GM12878 (cell line): ENCODE data around the gene PRKCD. TPM values are rescaled to one million over a fixed set of nuclear protein-coding genes. Genes with fewer than 3 reads are reported as not detected.
A peak's percentile ranks its signal among the peaks of the same experiment; 100 is the strongest.

Source experiments
- ATF7 ChIP-seq: fragments of 450-650 bp; IDR thresholded peaks from 2 replicates; pipeline ENCODE4 v1.6.1; 2016; ENCODE audit warnings: low read depth, mild to moderate bottlenecking
- BHLHE40 ChIP-seq, 2 experiments: fragments of 450-650 bp in 1 of 2; IDR thresholded peaks; 2 replicates each; pipeline ENCODE4 v1.6.1; 2011 to 2017; ENCODE audit warnings: low read depth in 2 of 2, borderline replicate concordance in 1 of 2, improper control_type of control experiment in 1 of 2, low read length in 1 of 2, mild to moderate bottlenecking in 1 of 2
- E2F4 ChIP-seq: IDR thresholded peaks from 2 replicates; pipeline ENCODE4 v1.6.1; 2012; ENCODE audit warnings: low read depth, low read length, improper control_type of control experiment
- EED ChIP-seq: sonication (generic); IDR thresholded peaks from 2 replicates; pipeline ENCODE4 v1.6.1; 2016; ENCODE audit warnings: antibody characterized with exemption, low read depth
- GATAD2B ChIP-seq: fragments of 450-650 bp; conservative IDR thresholded peaks from 2 replicates; pipeline ENCODE4 v1.6.1; 2017; ENCODE audit warnings: low read depth, mild to moderate bottlenecking, moderate library complexity
- HDGF ChIP-seq: fragments of 450-650 bp; IDR thresholded peaks from 2 replicates; pipeline ENCODE4 v1.6.1; 2016; ENCODE audit warnings: antibody characterized with exemption
- NFIC ChIP-seq: IDR thresholded peaks from 2 replicates; pipeline ENCODE4 v1.6.1; 2012; ENCODE audit warnings: low read depth, mild to moderate bottlenecking, inconsistent platforms, low read length, moderate library complexity
- NR2C2 ChIP-seq: IDR thresholded peaks from 2 replicates; pipeline ENCODE4 v1.6.1; 2011; ENCODE audit warnings: borderline replicate concordance, low read depth; ENCODE audit not compliant: control insufficient read depth, insufficient read length
- PAX8 ChIP-seq: fragments of 450-650 bp; IDR thresholded peaks from 2 replicates; pipeline ENCODE4 v1.6.1; 2017; ENCODE audit warnings: mild to moderate bottlenecking, moderate library complexity
- POLR2AphosphoS2 ChIP-seq: IDR thresholded peaks from 2 replicates; pipeline ENCODE4 v1.6.1; 2011; ENCODE audit warnings: low read depth, mild to moderate bottlenecking, low read length, improper control_type of control experiment, moderate library complexity
- RCOR1 ChIP-seq: conservative IDR thresholded peaks from 2 replicates; pipeline ENCODE4 v1.6.1; 2012; ENCODE audit warnings: low read depth, low read length, improper control_type of control experiment
- RFX5 ChIP-seq: IDR thresholded peaks from 2 replicates; pipeline ENCODE4 v1.6.1; 2011; ENCODE audit warnings: low read depth, low read length, improper control_type of control experiment
- SP1 ChIP-seq: IDR thresholded peaks from one replicate; pipeline ENCODE4 v1.6.1; 2011; ENCODE audit warnings: low read depth, low read length
- STAT3 ChIP-seq: IDR thresholded peaks from 2 replicates; pipeline ENCODE4 v1.6.1; 2011; ENCODE audit warnings: low read depth, low read length, improper control_type of control experiment
- TAF1 ChIP-seq: IDR thresholded peaks from 2 replicates; pipeline ENCODE4 v1.6.1; 2011; ENCODE audit warnings: mild to moderate bottlenecking, low read depth, low read length, borderline replicate concordance
- TCF7 ChIP-seq: IDR thresholded peaks from 2 replicates; pipeline ENCODE4 v1.6.1; 2014; ENCODE audit warnings: antibody characterized with exemption, borderline replicate concordance
- polyA plus RNA-seq, 11 experiments: library from polyadenylated mRNA; depleted of rRNA in 4 of 11; unstranded in 6 of 11; stranded (reverse) in 5 of 11; fragments of >200 nt; fragmentation: Nextera tagmentation in 4 of 11; fragmentation: Illumina TruSeq in 1 of 11; extraction: Ambion mirVana in 4 of 11; extraction: Trizol in 1 of 11; gene quantifications; 1 replicate in 1 of 11; 2 replicates in 10 of 11; pipeline versions ENCODE4 v1.2.1 to v1.2.3, GENCODE V29; 2011 to 2016; ENCODE audit warnings: inconsistent platforms in 2 of 11, missing spikeins in 2 of 11, low read depth in 1 of 11
- total RNA-seq, 4 experiments: library from RNA; depleted of rRNA in 3 of 4; stranded (reverse); fragments of >200 nt in 3 of 4; fragmentation: Illumina TruSeq in 1 of 4; extraction: Trizol in 1 of 4; gene quantifications; 2 replicates each; pipeline versions ENCODE4 v1.2.1 to v1.2.3, GENCODE V29; 2013 to 2021
- TF ChIP-seq, protein P1 (sequence below): IDR thresholded peaks from 2 replicates; pipeline ENCODE4 v1.6.1; 2011; ENCODE audit warnings: mild to moderate bottlenecking, low read depth, low read length, moderate library complexity; ENCODE audit not compliant: insufficient replicate concordance
- TF ChIP-seq, protein P2 (sequence below): fragments of 450-650 bp; IDR thresholded peaks from 2 replicates; pipeline ENCODE4 v1.6.1; 2017; ENCODE audit warnings: mild to moderate bottlenecking, moderate library complexity
- TF ChIP-seq, protein P3 (sequence below): IDR thresholded peaks from 2 replicates; pipeline ENCODE4 v1.6.1; 2011; ENCODE audit warnings: low read depth, mild to moderate bottlenecking, low read length, moderate library complexity, borderline replicate concordance; ENCODE audit errors: extremely low read depth
- TF ChIP-seq, protein P4 (sequence below): fragments of 450-650 bp; IDR thresholded peaks from 2 replicates; pipeline ENCODE4 v1.6.1; 2017; ENCODE audit warnings: low read depth, mild to moderate bottlenecking, moderate library complexity

PRKCD gene
- total and polyA plus RNA-seq, 10 of the 15 experiments (the other 5 are each of a cell fraction or from before 2014, with no cell fraction given), result 10.0 to 114 (median 42.4) TPM

GRCh38 chr3:53130179-53131061 lies 30.6 kb upstream of the PRKCD start, which contains the start of gene RFT1 (continued):
- TF ChIP-seq TCF7 (no peak), NR2C2 (no peak), BHLHE40 (IDR thresholded peaks at IDR 0.05; ENCODE audit: borderline replicate concordance in 1 of 2, low read depth in 2 of 2, low read length in 1 of 2) (peak in 1 of 2 experiments; percentile 47; a peak in 2 of 4 replicates), RFX5 (0 out of 2 replicates have a peak, but pooled peaks have one; percentile 40), SP1 (no peak), POLR2AphosphoS2 (peak; percentile 84; the same call in 1 of the 2 replicates), RCOR1 (0 out of 2 replicates have a peak, but pooled peaks have one; percentile 66), E2F4 (peak; percentile 62), GATAD2B (peak; percentile 84), HDGF (peak; percentile 55; the same call in 1 of the 2 replicates), ATF7 (peak; percentile 52; the same call in 1 of the 2 replicates), TAF1 (peak; percentile 85; the same call in 1 of the 2 replicates), EED (no peak), STAT3 (0 out of 2 replicates have a peak, but pooled peaks have one; percentile 31), PAX8 (0 out of 2 replicates have a peak, but pooled peaks have one; percentile 48), NFIC (no peak; the same call in 1 of the 2 replicates)
- TF ChIP-seq, protein P1, sequence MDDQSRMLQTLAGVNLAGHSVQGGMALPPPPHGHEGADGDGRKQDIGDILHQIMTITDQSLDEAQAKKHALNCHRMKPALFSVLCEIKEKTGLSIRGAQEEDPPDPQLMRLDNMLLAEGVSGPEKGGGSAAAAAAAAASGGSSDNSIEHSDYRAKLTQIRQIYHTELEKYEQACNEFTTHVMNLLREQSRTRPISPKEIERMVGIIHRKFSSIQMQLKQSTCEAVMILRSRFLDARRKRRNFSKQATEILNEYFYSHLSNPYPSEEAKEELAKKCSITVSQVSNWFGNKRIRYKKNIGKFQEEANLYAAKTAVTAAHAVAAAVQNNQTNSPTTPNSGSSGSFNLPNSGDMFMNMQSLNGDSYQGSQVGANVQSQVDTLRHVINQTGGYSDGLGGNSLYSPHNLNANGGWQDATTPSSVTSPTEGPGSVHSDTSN, result peak; percentile 92
- TF ChIP-seq, protein P2, sequence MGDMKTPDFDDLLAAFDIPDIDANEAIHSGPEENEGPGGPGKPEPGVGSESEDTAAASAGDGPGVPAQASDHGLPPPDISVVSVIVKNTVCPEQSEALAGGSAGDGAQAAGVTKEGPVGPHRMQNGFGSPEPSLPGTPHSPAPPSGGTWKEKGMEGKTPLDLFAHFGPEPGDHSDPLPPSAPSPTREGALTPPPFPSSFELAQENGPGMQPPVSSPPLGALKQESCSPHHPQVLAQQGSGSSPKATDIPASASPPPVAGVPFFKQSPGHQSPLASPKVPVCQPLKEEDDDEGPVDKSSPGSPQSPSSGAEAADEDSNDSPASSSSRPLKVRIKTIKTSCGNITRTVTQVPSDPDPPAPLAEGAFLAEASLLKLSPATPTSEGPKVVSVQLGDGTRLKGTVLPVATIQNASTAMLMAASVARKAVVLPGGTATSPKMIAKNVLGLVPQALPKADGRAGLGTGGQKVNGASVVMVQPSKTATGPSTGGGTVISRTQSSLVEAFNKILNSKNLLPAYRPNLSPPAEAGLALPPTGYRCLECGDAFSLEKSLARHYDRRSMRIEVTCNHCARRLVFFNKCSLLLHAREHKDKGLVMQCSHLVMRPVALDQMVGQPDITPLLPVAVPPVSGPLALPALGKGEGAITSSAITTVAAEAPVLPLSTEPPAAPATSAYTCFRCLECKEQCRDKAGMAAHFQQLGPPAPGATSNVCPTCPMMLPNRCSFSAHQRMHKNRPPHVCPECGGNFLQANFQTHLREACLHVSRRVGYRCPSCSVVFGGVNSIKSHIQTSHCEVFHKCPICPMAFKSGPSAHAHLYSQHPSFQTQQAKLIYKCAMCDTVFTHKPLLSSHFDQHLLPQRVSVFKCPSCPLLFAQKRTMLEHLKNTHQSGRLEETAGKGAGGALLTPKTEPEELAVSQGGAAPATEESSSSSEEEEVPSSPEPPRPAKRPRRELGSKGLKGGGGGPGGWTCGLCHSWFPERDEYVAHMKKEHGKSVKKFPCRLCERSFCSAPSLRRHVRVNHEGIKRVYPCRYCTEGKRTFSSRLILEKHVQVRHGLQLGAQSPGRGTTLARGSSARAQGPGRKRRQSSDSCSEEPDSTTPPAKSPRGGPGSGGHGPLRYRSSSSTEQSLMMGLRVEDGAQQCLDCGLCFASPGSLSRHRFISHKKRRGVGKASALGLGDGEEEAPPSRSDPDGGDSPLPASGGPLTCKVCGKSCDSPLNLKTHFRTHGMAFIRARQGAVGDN, result peak; percentile 66; the same call in 1 of the 2 replicates
- TF ChIP-seq, protein P3, sequence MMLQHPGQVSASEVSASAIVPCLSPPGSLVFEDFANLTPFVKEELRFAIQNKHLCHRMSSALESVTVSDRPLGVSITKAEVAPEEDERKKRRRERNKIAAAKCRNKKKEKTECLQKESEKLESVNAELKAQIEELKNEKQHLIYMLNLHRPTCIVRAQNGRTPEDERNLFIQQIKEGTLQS, result peak; percentile 72; the same call in 1 of the 2 replicates
- TF ChIP-seq, protein P4, sequence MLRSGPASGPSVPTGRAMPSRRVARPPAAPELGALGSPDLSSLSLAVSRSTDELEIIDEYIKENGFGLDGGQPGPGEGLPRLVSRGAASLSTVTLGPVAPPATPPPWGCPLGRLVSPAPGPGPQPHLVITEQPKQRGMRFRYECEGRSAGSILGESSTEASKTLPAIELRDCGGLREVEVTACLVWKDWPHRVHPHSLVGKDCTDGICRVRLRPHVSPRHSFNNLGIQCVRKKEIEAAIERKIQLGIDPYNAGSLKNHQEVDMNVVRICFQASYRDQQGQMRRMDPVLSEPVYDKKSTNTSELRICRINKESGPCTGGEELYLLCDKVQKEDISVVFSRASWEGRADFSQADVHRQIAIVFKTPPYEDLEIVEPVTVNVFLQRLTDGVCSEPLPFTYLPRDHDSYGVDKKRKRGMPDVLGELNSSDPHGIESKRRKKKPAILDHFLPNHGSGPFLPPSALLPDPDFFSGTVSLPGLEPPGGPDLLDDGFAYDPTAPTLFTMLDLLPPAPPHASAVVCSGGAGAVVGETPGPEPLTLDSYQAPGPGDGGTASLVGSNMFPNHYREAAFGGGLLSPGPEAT, result peak; percentile 85
